HG03457 (cell line): ENCODE measurements around the gene DYSF.

Experiments used
- ATAC-seq: cut with Tn5 transposase; IDR thresholded peaks from one replicate; pipeline ENCODE4 v1.9.1; 2021; ENCODE audit warnings: moderate number of reproducible peaks; ENCODE audit not compliant: unreplicated experiment

Gene DYSF

DNA sequence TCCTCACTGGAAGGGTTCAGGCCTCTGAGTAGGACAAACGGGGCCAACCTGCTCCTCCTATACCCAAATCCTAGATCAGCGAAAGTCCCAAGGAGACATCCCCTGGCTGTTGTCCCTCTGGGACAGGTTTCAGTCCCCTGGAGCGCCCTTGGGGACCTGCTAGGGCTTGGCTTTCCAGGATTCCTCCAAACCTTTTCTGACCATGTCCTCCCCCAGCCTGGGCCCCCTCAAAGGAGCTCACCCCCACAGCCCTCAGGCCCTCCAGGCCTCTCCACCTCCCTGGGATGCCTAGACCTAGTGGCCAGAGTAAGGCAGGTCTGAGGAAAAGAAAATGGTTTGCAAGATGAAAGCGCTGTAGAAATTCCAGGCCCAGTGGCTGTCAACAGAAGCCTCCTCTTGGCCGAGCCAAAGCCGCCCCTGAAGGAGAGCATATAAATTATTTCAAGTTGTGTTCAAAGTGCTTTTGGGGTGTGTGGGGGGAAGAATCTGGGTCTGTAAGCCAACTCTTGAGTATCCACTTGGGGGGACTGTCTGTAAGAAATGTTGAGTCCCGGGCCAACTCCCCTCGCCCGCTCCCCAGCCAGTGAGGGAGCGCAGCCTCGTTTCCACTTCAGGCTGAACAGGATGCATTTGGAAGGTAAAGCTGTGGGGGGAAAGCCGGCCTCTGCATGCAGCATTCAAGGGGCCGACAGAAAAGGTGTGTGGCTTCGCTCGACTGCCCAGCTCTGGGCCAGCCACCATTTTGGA, 158.6 kb downstream of the DYSF start:
- no peak for ATAC-seq

DNA sequence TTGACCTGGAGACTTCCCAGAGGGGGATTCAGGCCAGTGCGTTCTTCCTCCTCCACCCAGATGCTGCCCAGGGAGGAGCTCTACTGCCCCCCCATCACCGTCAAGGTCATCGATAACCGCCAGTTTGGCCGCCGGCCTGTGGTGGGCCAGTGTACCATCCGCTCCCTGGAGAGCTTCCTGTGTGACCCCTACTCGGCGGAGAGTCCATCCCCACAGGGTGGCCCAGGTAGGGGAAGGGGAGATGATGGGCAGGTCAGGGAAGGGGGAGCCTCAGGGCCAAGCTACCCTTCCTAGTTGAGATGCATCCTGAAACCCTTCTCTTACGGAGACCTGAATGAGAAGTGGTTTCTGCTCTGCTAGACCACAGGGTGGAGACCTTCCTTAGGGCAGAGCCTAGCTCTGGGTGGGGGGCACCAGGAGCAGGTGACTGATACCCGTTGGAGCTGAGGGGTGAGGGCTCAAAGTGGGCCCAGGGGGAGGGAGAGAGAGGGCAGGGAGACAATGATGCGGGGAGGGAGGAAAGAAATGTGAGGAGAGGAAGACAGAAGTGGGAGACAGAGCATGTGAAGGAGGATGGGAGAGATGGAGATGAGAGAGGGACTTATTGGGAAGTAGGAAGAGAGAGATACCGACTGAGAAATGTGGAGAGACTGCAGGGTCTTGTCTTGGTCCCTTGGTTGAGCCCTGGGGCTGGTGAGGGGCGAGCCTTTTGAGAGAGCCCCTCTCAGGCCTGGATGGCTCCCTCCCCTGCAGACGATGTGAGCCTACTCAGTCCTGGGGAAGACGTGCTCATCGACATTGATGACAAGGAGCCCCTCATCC, 159.4 kb downstream of the DYSF start:
- no peak for ATAC-seq

DNA sequence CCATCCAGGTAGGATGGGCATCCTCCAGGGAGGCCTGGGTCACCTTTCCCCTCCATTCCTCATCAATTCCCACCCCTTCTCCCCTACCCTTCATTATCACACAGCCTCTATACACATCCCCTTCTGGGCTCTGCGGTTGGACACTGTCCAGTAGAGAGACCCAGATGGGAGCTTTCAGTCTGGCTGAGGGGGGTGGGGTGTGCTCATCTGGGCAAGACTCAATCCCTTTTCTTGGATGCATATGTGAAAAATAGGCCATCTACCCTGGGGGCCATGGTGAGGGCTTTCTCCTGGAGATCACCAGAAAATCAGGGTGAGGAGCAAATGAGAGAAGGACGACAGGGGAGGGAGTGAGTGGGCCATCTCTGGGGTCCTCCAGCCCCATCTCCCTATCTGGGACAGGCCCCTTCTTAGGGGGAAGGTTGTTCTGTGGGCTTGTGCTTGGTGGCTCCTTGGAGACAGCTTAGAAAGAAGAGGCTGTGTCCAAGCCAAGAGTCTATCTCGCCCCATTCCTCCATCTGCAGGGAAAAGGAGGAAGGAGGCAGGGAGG, 160.1 kb downstream of the DYSF start:
- ATAC-seq: no peak

DNA sequence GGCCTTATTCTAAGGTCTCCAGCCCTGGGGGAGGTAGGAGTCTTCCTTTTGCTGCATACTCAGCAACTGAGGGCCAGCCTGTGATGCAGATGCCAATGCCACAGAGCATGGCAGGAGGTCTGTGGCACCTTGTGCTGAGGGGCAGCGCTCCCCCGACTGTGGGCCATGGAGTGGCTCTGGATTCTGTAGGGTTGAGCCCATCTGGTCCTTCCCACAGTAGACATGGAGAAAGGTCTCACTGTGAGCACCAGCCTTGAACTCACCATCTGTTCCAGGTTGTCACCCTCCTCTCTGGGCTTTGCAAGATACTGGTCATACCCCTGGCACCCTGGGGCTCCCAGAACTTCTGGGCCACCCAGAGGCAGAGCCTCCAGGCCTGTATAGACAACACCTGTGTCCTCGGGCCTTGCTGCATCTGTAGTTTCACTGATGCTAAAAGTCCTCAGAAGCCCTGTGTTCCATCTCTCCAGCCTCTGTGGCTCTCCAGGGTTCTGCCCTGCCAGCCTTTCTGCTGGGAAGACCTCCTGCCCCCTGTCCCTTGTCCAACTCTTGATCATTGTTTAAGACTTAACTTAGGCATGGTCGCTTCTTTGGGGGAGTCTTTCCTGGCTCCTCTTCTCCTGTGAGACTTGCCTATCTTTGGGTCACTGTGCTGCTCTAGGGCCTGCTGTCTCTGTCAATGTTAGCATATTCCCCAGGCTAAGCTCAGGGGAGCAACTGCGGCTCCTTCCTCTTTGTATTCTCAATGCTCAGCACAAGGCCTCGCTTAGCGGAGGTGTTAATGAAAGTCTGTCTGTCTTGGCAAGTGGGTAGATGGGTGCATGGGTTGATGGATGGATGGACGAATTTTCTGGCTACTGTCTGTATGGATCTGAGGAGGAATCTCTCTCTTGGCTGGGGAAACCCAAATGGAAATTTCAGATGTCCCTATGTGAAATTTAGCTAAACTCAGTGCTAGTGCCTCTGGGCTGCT, 160.9 kb downstream of the DYSF start:
- no peak for ATAC-seq

DNA sequence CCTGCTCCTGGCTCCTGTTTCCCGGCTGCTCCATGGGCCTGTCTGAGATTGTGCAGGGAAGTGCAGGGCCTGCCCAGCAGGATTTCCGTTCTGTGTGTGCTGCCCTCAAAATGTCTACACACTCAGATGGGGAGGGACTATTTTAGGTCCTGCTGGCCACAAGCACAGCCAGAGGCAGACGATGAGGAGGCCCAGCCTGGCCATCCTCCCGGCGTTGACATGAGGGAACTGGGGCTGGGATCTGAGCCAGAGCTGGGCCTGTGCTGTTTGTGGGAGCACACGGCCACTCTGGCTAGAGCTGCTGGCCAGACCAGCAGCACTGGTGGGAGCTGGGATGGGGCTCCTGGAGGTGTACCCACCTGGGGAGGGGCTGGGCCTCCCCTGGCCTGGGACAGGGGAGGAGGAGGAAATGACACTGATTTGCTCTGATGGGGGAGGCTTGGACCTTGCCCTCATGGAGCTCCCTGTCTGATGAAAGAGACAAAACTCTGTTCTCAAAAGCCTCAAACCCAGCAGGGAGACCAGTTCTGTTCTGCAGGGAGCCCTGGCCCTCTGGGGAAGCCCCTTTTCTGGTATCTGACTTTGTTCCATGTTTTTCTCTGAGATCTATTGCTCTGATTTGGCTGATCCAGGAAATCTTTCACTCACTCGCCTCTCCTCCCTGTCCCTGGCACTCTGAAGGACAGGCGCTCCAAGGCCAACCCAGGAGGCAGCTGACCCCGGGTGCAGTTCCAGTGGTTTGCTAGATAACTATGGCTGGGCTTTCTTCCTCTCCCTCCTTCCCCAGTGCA, 161.8 kb downstream of the DYSF start:
- ATAC-seq: no peak

GRCh38 chr2:71615767-71616730, 162.7 kb downstream of the DYSF start:
- no peak for ATAC-seq

DNA sequence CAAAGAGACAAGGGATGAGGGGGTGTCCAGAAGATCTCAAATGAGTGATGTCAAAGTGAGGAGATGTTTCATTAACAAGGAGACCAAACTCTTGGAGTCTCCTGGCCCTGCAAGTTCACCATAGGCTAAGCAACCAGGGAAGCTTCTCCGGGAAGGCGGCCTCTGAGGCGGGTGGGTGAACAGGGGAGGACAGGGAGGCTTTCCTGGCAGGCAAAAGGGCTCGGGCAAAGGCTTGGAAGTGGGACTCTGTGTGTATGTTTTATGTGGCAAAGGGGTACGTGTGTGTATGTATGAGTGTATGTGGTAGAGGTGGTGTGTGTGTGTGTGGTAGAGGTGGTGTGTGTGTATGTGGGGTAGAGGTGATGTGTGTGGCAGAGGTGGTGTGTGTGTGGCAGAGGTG, 163.9 kb downstream of the DYSF start:
- no peak for ATAC-seq

GRCh38 chr2:71618327-71619113, 165.2 kb downstream of the DYSF start:
- ATAC-seq: no peak

- no peak for ATAC-seq
Observed at GRCh38 chr2:71619230-71619741, 165.9 kb downstream of the DYSF start.

- ATAC-seq: no peak
Observed at GRCh38 chr2:71620116-71620515, 166.8 kb downstream of the DYSF start.

GRCh38 chr2:71620851-71621251, 167.5 kb downstream of the DYSF start:
- no peak for ATAC-seq

GRCh38 chr2:71629273-71629672, 175.9 kb downstream of the DYSF start:
- ATAC-seq: no peak

- no peak for ATAC-seq
Observed at GRCh38 chr2:71629771-71630453, 176.6 kb downstream of the DYSF start.

GRCh38 chr2:71630454-71631328, 177.3 kb downstream of the DYSF start:
- no peak for ATAC-seq

GRCh38 chr2:71631411-71631931, 178.1 kb downstream of the DYSF start:
- ATAC-seq: no peak

DNA sequence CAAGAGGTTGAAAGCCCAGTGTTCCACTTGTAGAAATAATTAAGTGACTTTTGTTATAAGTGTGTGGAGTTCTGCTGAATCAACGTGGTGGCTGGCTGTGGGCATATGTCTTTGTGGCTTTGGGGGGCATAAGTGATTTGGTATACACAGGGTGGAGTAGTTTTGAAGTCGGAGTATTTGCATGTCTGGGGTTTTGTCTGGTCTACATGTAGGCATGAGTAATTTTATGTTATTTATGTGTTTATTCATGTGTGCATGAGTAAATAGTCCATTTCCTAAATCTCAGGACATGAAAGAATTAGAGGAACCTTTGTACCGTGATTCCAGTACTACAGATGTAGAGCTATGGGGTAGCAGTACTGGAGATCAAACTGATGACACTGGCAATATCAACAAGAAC, 179.7 kb downstream of the DYSF start:
- ATAC-seq: no peak
